OCI-LY1 (cell line): ENCODE results near the gene SMYD3.

Source experiments
- H2AFZ ChIP-seq: fragments of 200-600 bp; sonication (generic), shearing (Covaris generic); 2 replicates; pipeline ENCODE4 v1.6.0; 2014; ENCODE audit warnings: antibody characterized with exemption, mild to moderate bottlenecking, low read length
- H3F3A ChIP-seq: fragments of 200-600 bp; sonication (generic), shearing (Covaris generic); 2 replicates; pipeline ENCODE4 v1.6.0; 2014; ENCODE audit warnings: mild to moderate bottlenecking, antibody characterized with exemption, low read length, moderate library complexity; ENCODE audit not compliant: insufficient read depth
- H3K27ac ChIP-seq: fragments of 200-600 bp; sonication (generic); 2 replicates; pipeline ENCODE4 v1.5.1; 2014; ENCODE audit warnings: low read length, mixed run types, mild to moderate bottlenecking, low read depth; ENCODE audit not compliant: poor library complexity, severe bottlenecking
- H3K27me3 ChIP-seq: fragments of 200-600 bp; sonication (generic); 2 replicates; pipeline ENCODE4 v1.6.0; 2014; ENCODE audit warnings: antibody characterized with exemption, mild to moderate bottlenecking, low read length, moderate library complexity; ENCODE audit not compliant: insufficient read depth
- H3K36me3 ChIP-seq: fragments of 200-600 bp; sonication (generic); 2 replicates; pipeline ENCODE4 v1.6.1; 2014; ENCODE audit warnings: mild to moderate bottlenecking, antibody characterized with exemption, low read length, moderate library complexity, mixed read lengths; ENCODE audit not compliant: insufficient read depth
- H3K4me1 ChIP-seq: fragments of 200-600 bp; sonication (generic); 2 replicates; pipeline ENCODE4 v1.5.1; 2014; ENCODE audit warnings: mild to moderate bottlenecking, low read length, moderate library complexity; ENCODE audit not compliant: insufficient read depth, severe bottlenecking
- H3K4me2 ChIP-seq: fragments of 200-600 bp; sonication (generic), shearing (Covaris generic); 2 replicates; pipeline ENCODE4 v1.6.1; 2014; ENCODE audit warnings: low read length
- H3K4me3 ChIP-seq: fragments of 200-600 bp; sonication (generic); 2 replicates; pipeline ENCODE4 v1.5.1; 2014; ENCODE audit warnings: low read length, low read depth, mild to moderate bottlenecking, mixed read lengths; ENCODE audit not compliant: poor library complexity, severe bottlenecking
- H3K79me2 ChIP-seq: fragments of 200-600 bp; shearing (Covaris generic); 2 replicates; pipeline ENCODE4 v1.6.1; 2016; ENCODE audit warnings: mixed run types, low read length, mixed read lengths; ENCODE audit not compliant: insufficient read depth
- H3K9ac ChIP-seq: fragments of 200-600 bp; sonication (generic), shearing (Covaris generic); 2 replicates; pipeline ENCODE4 v1.6.1; 2014; ENCODE audit warnings: mild to moderate bottlenecking, low read length, mixed read lengths
- H3K9me2 ChIP-seq: fragments of 200-600 bp; sonication (generic), shearing (Covaris generic); 2 replicates; pipeline ENCODE4 v1.6.1; 2014; ENCODE audit warnings: low read depth, mild to moderate bottlenecking, low read length, mixed read lengths
- H3K9me3 ChIP-seq: fragments of 200-600 bp; shearing (Covaris generic); 2 replicates; pipeline ENCODE4 v1.6.1; 2014; ENCODE audit warnings: low read length, mixed read lengths
- H4K20me1 ChIP-seq: fragments of 200-600 bp; sonication (generic), shearing (Covaris generic); 2 replicates; pipeline ENCODE4 v1.6.0; 2016; ENCODE audit warnings: mild to moderate bottlenecking, low read length; ENCODE audit not compliant: insufficient read depth
- EZH2 ChIP-seq: fragments of 200-600 bp; sonication (generic), shearing (Covaris generic); IDR thresholded peaks from 2 replicates; pipeline ENCODE4 v1.8.0; 2017; ENCODE audit warnings: borderline replicate concordance, mixed run types, mild to moderate bottlenecking, antibody characterized with exemption, low read length, moderate library complexity, mixed read lengths
- TF ChIP-seq, protein P1 (sequence below): fragments of 200-600 bp; sonication (generic), shearing (Covaris generic); IDR thresholded peaks from 2 replicates; pipeline ENCODE4 v1.5.1; 2017; ENCODE audit warnings: mild to moderate bottlenecking, antibody characterized with exemption, low read length, moderate library complexity, mixed read lengths

Gene SMYD3

DNA sequence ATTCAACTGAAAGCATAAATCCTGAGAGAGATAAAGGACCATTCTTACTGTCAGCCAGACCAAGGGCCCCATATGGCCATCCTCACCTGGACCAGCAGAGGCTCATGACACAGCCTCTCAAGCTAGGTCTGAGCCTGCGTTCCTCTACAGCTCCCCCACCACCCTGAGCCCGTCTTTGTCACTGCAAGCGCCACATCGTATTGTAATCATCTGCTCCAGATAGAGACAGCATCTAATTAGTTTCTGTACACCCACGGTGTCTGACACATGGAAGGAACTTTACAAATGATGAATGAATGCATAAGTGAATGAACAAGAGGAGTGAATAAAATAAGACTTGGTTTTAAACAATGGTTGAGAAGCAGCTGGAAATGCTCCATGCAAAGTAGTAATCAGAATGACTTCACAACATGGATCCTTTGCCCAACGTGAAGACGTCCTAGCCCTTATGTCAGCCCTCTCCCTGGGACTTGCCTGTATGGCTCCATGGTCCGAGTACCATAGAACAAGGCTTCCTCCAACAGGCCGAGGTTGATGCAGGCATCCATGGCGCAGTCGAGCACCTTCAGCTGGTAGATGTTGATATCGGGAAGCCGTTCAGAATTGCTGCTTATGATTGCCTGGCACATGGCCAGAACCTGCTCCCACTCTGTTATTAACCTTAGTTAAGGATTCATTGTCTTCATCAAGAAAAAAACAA, 648.9 kb downstream of the SMYD3 start:
- Histone ChIP-seq H3K27ac (no peak overlapping the region), H3K79me2 (no peaks in the 10 kb centered on the region), H3F3A (no peaks in the 10 kb centered on the region), H3K9me2 (no peaks in the 10 kb centered on the region), H3K4me3 (no peak overlapping the region), H3K9ac (no peak overlapping the region), H4K20me1 (no peaks in the 10 kb centered on the region), H2AFZ (no peak overlapping the region), H3K27me3 (no peaks in the 10 kb centered on the region), H3K4me1 (no peaks in the 10 kb centered on the region), H3K4me2 (no peak overlapping the region), H3K36me3 (peaks cover 2% of the 10 kb centered on the region; the same call in 1 of the 2 replicates), H3K9me3 (no peaks in the 10 kb centered on the region)
- TF ChIP-seq EZH2, result no peak

DNA sequence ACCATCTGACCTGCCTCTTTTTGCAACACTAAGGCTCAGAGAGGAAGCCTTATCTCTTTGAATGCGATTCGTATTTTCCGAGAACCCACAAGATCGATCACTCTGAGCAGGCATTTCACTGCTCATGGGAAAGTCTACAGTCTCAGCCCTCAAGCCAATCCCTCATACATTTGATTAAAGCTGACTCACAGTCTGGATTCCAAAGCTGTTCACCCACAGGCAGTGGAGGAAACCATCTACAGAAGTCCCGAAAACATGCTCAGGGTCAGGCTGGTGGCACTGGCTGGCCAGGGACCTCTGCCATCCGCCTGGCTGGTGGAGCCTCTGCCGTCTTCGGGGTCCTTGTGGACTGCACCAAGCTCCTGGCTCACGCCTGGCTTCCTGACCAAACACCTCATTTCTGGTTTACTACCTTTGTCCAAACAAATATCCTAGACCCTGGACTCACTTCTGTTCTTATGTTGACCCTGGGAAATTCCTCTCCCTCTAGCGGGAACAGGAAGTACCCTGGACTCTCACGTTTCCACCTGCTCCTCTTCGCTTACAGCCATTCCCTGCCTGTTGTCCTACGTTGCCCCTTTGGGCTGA, 650.0 kb downstream of the SMYD3 start:
- TF ChIP-seq, protein P1, sequence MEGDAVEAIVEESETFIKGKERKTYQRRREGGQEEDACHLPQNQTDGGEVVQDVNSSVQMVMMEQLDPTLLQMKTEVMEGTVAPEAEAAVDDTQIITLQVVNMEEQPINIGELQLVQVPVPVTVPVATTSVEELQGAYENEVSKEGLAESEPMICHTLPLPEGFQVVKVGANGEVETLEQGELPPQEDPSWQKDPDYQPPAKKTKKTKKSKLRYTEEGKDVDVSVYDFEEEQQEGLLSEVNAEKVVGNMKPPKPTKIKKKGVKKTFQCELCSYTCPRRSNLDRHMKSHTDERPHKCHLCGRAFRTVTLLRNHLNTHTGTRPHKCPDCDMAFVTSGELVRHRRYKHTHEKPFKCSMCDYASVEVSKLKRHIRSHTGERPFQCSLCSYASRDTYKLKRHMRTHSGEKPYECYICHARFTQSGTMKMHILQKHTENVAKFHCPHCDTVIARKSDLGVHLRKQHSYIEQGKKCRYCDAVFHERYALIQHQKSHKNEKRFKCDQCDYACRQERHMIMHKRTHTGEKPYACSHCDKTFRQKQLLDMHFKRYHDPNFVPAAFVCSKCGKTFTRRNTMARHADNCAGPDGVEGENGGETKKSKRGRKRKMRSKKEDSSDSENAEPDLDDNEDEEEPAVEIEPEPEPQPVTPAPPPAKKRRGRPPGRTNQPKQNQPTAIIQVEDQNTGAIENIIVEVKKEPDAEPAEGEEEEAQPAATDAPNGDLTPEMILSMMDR, result no peak
- TF ChIP-seq EZH2, result no peak
- Histone ChIP-seq H3K27me3 (no peaks in the 10 kb centered on the region), H3K36me3 (no peaks in the 10 kb centered on the region)

GRCh38 chr1:245855846-245856730, 651.0 kb downstream of the SMYD3 start:
- no peaks in the 10 kb centered on the region for H3K9me3 ChIP-seq

More for the DNA sequence above, 650.0 kb downstream of the SMYD3 start:
- H3K4me1 ChIP-seq, result no peaks in the 10 kb centered on the region
- H3K79me2 ChIP-seq, result no peaks in the 10 kb centered on the region
- H3K27ac ChIP-seq, result no peak overlapping the region
- no peak overlapping the region for H2AFZ ChIP-seq
- H3F3A ChIP-seq, result no peaks in the 10 kb centered on the region
- no peaks in the 10 kb centered on the region for H3K9me3 ChIP-seq
- H3K9ac ChIP-seq, result no peak overlapping the region
- H3K4me2 ChIP-seq, result no peak overlapping the region
- no peak overlapping the region for H3K4me3 ChIP-seq
- no peaks in the 10 kb centered on the region for H4K20me1 ChIP-seq
- no peaks in the 10 kb centered on the region for H3K9me2 ChIP-seq

More at GRCh38 chr1:245855846-245856730, 651.0 kb downstream of the SMYD3 start:
- Histone ChIP-seq H3K79me2 (no peaks in the 10 kb centered on the region), H3F3A (no peaks in the 10 kb centered on the region), H3K36me3 (no peaks in the 10 kb centered on the region), H3K9me2 (no peaks in the 10 kb centered on the region), H3K4me1 (no peaks in the 10 kb centered on the region), H3K4me2 (no peak overlapping the region), H3K27me3 (no peaks in the 10 kb centered on the region), H3K9ac (no peak overlapping the region), H4K20me1 (no peaks in the 10 kb centered on the region), H3K4me3 (no peak overlapping the region), H2AFZ (no peak overlapping the region), H3K27ac (no peak overlapping the region)
- TF ChIP-seq, protein P1, result no peak
- TF ChIP-seq EZH2, result no peak
